ENCODE results near the gene ANO10. TPM values are rescaled to one million over a fixed set of nuclear protein-coding genes. Genes with fewer than 3 reads are reported as not detected.
"Not testable (repeated sequence)": the region's sequence is repeated elsewhere in the genome, so short reads cannot be mapped to it uniquely, and the experiment has no call there.

The ANO10 gene, protein sequence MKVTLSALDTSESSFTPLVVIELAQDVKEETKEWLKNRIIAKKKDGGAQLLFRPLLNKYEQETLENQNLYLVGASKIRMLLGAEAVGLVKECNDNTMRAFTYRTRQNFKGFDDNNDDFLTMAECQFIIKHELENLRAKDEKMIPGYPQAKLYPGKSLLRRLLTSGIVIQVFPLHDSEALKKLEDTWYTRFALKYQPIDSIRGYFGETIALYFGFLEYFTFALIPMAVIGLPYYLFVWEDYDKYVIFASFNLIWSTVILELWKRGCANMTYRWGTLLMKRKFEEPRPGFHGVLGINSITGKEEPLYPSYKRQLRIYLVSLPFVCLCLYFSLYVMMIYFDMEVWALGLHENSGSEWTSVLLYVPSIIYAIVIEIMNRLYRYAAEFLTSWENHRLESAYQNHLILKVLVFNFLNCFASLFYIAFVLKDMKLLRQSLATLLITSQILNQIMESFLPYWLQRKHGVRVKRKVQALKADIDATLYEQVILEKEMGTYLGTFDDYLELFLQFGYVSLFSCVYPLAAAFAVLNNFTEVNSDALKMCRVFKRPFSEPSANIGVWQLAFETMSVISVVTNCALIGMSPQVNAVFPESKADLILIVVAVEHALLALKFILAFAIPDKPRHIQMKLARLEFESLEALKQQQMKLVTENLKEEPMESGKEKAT
- total RNA-seq (2014; rRNA removed; shearing (Covaris generic)) = 18.7 and 30.6 TPM in 2 replicates

- DNase-seq (ENCODE audit: low read depth) = peak; percentile 97
Observed at GRCh38 chr3:43621656-43622432, at the start of gene ANO10. ANO10 (minus strand) TSS chr3:43622011; CDS start chr3:43605852, 16,159 bp downstream.

DNA sequence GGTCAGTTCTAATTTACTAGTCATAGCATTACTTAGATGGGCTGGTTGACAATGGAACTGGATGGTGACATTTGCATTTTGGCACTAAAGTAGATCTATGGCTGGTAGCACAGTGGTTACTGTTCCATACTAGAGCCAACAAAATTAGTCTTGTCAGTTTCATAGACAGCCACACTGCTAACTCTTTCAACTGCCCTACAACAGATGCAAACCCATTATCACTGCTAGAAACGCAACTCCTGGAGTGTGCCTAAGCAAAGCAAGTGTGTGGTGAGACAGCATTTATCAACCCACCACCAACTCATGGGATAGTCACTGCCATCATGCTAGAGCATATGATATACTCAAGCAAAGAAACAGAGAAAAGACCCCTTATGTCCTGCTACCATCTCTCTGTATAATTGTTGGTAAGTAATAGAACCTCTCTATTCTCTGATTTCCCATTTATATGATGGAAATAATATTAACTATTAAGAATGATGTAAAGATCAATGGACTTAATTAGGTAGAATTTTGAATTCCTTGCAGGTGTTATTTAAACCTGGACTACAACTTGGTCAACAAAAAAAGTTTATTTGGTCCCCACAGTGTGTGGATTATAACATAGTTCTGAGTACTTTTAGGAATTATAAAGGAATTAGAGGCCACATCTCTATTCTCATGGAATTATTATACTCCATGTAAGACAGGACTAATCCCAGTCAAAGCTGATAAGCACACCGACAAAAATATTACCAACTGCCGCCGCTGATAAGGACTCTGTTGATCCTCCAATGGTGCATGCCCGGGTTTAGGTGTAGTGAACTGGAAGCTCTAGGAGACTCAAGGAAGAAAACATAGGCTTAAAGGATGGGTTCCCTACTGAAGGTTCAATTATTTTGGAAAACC lies 49.1 kb upstream of the ANO10 start:
- DNase-seq (ENCODE audit: low read depth) = no peak

GRCh38 chr3:43665011-43665410 lies 43.2 kb upstream of the ANO10 start:
- not testable (repeated sequence) for DNase-seq (ENCODE audit: low read depth)

DNA sequence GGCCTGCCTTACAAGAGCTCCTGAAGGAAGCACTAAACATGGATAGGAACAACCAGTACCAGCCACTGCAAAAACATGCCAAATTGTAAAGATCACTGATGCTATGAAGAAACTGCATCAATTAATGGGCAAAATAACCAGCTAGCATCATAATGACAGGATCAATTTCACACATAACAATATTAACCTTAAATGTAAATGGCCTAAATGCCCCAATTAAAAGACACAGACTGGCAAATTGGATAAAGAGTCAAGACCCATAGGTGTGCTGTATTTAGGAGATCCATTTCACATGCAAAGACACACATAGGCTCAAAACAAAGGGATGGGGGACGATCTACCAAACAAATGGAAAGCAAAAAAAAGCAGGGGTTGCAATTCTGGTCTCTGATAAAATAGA lies 39.6 kb upstream of the ANO10 start:
- DNase-seq (ENCODE audit: low read depth) = not testable (repeated sequence)

DNA sequence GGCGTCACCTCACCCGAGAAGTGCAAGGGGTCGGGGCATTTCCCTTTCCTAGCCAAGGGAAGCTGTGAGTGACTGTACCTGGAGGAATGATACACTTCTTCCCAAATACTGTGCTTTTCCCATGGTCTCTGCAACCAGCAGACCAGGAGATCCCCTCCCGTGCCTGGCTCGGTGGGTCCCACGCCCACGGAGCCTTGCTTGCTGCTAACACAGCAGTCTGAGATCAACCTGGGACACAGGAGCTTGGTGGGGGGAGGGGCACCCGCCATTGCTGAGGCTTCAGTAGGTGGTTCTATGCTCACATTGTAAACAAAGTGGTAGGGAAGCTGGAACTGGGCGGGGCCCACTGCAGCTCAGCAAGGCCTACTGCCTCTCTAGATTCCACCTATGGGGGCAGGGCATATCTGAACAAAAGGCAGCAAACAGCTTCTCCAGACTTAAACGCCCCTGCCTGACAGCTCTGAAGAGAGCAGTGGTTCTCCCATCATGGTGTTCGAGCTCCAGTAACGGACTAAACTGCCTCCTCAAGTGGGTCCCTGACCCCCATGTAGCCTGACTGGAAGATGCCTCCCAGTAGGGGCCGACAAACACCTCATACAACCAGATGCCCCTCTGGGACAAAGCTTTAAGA lies 37.6 kb upstream of the ANO10 start:
- DNase-seq (ENCODE audit: low read depth) = peak; percentile 19

DNA sequence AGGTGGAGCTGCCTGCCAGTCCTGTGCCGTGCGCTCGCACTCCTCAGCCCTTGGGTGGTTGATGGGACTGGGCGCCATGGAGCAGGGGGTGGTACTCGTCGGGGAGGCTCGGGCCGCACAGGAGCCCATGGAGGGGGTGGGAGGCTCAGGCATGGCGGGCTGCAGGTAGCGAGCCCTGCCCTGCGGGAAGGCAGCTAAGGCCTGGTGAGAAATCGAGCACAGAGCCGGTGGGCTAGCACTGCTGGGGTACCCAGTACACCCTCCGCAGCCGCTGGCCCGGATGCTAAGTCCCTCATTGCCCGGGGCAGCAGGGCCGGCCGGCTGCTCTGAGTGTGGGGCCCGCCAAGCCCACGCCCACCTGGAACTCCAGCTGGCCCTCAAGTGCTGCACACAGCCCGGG lies 34.6 kb upstream of the ANO10 start:
- not testable (repeated sequence) for DNase-seq (ENCODE audit: low read depth)

- DNase-seq (ENCODE audit: low read depth) = no peak
Observed at GRCh38 chr3:43650345-43650744, 28.5 kb upstream of the ANO10 start.

DNA sequence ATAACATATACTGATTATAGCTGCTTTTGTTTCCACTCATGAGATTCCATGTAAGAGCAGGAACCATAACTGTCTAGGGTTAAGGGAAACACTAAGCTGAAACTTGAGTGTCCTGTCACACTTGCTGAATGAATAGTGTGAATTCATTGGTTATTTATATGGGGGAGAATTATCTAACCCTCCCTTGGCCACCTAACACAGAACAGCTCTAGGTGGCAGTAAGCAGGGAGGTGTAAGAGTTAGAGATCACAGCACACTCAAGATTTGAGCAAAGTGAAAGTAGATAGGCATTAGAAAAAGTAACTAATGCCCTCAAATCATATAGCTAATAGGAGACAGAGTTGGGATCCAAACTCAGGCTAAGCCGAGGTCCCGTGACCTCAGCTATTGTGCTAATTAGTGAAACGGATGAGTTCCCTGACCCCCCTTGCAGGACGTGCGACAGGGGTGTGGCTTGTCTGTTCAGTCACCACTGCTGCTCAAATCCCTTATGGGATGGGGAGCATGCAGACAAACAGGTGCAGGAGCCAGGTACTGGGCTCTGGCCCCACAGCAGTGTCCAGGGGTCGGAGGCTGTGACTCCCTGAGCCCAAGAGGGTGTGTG lies 27.7 kb upstream of the ANO10 start:
- DNase-seq (ENCODE audit: low read depth) = no peak

DNA sequence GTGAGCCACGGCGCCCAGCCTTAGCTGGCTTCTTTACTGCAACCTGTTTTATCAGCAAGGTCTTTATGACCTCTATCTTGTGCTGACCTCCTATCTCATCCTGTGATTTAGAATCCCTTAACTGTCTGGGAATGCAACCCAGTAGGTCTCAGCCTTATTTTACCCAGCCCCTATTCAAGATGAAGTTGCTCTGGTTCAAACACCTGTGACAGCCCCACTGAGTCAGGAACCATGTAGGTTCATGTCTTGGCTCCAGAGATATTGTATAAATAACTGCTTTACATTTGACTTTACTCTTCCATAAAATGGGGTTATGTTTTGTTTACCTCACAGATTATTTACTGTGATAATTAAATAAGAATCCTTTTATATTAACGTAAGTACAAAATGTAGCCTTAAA lies 27.1 kb upstream of the ANO10 start:
- DNase-seq (ENCODE audit: low read depth) = no peak

DNA sequence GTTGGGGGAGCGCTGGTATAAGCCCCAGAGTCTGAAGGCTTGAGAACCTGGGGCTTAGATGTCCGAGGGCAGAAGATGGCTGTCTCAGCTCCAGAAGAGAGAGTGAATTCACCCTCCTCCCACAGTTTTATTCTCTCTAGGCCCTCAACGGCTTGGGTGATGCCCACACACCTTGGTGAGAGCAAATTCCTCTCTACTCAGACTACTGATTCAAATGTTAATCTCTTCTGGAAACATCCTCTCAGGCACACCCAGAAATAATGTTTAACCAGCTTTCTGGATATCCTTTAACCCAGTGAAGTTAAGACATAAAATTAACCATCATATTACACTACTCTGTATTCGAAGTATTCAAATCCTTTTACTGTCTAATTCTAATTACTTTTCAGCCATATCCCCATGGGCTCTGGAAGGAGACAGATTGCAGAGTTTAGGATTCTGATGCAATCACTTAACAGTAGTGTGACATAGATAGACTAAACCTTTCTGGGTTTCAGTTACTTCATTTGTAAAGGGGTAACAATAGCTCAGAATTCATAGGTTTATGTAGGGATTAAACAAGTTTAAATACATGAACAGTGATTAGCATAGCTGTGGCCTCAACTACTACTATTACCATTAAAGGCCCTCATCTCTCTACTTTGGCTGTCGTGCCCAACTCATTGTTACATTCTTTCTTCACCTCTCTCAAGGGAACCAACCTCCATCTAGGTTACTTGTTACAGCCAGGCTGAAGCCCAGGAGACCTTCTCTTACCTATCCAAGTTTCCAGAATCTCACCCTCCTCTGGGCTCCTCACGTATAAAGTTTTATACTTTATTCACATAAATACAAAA lies 25.7 kb upstream of the ANO10 start:
- no peak for DNase-seq (ENCODE audit: low read depth)

DNA sequence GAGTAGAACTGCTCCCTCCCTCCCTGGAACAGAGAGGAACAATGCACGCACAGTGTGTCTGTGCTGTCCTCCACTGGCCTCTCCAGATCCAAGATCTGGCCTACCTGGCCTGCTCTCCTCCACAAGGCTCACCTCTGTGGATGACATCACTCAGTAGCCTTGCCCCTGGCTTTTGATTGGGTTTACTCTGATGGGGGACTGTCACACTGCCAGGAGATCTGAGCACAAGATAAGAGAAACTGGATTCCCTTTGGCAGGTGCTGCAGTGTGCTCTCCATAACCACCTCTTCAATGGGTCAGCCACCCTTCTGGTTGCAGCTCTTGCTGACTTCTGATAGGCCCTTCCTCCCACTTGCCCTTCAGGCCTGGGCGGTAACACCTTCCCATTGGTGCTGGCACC lies 22.6 kb upstream of the ANO10 start:
- DNase-seq (ENCODE audit: low read depth) = no peak

- DNase-seq (ENCODE audit: low read depth) = no peak
Observed at GRCh38 chr3:43641306-43642114, 19.7 kb upstream of the ANO10 start.

GRCh38 chr3:43640681-43641080 lies 18.9 kb upstream of the ANO10 start:
- DNase-seq (ENCODE audit: low read depth) = no peak

DNA sequence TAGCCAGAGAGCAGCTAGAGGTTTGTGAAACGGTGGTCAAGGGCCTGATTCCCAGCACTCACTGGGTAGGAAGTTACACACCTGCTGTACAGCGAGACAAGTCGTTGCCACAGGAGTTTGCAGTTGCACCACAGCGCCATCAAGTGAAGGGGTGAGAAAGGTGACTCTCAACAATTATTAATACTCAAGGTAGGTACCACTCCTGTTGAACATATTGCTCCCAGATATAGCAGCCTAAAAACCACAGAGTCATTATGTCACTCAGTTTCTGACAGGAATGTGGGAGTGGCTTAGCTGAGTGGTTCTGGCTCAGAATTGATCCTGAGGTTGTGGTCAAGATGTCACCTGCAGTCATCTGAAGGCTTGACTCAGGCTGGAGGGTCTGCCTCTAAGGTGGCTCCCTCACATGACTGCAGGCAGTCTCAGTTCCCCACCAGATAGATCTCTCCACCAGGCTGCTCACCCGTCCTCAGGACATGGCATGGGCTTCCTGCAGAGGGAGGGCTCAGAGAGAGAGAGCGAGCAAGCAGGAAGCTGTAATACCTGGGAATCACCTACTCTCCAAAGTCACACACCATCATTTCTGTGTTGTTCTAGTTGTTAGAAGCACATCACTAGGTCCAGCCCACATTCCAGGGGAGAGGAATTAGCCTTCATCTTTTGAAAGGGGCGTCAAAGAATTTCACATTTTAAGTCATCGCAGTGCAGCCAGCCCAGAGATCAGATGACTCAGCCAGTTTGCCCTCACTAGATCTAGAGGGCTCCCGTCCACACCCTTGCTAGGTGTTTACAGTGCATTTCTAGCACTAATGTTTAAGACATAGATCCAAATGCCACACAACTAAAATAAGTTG lies 17.0 kb upstream of the ANO10 start:
- peak; percentile 67 for DNase-seq (ENCODE audit: low read depth)

DNA sequence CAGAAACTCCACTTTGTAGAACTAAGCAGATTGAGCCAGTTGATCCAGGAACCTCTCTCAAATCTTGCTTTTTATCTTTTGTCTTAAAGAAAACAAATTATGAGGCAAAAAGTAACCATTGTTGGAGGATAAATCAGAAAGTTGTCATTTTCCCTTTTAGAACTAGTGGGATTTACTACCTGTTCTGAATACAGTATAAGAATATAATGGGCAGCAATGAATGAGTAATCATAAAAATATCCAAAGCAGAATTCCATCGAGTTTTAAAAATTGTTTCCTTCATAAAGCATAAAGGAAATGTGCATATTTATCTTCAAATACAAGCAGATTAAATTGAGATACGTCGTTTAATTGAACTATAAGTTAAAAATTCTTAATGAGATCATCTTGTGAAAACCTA lies 15.9 kb upstream of the ANO10 start:
- no peak for DNase-seq (ENCODE audit: low read depth)

DNA sequence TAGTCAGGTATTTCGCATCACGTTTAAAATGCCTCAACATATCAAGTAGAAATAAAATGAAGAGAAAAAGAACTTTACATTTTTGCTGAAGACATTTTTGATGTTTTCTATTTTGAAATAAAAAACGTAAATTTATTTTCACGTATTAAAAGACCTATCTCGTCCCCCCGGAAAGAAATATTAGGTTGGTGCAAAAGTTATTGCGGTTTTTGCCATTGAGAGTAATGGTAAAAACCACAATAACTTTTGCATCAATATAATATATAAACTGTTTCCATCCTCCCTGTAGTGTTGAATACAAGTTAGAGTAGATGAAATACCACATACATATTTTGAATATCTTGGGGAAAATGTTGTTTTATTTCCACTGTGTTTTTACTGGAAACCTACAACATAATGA lies 11.2 kb upstream of the ANO10 start:
- no peak for DNase-seq (ENCODE audit: low read depth)

- DNase-seq (ENCODE audit: low read depth) = peak; percentile 95
Observed at GRCh38 chr3:43632269-43632733, 10.5 kb upstream of the ANO10 start.

GRCh38 chr3:43629741-43630140 lies 7.9 kb upstream of the ANO10 start:
- DNase-seq (ENCODE audit: low read depth) = no peak

Data from M059J (cell line).